DOHH2 (cell line): ENCODE data around the gene HK3.

Experiments used
- H3F3A ChIP-seq: fragments of 200-600 bp; sonication (generic), shearing (Covaris generic); 2 replicates; pipeline ENCODE4 v1.6.0; 2016; ENCODE audit warnings: antibody characterized with exemption, mild to moderate bottlenecking; ENCODE audit not compliant: control insufficient read depth, insufficient read depth
- H3K27ac ChIP-seq: fragments of 200-600 bp; sonication (generic); 2 replicates; pipeline ENCODE4 v1.5.1; 2014; ENCODE audit warnings: low read depth, mild to moderate bottlenecking, low read length, moderate library complexity
- H3K27me3 ChIP-seq: fragments of 200-600 bp; sonication (generic); 2 replicates; pipeline ENCODE4 v1.6.1; 2014; ENCODE audit warnings: mild to moderate bottlenecking, low read length, mixed read lengths; ENCODE audit not compliant: control insufficient read depth
- H3K36me3 ChIP-seq: fragments of 200-600 bp; sonication (generic); 2 replicates; pipeline ENCODE4 v1.6.1; 2014; ENCODE audit warnings: mild to moderate bottlenecking, low read length, moderate library complexity, mixed read lengths; ENCODE audit not compliant: control insufficient read depth
- H3K4me1 ChIP-seq: fragments of 200-600 bp; sonication (generic); 2 replicates; pipeline ENCODE4 v1.6.1; 2014; ENCODE audit warnings: mild to moderate bottlenecking, low read length, mixed read lengths; ENCODE audit not compliant: control insufficient read depth
- H3K4me2 ChIP-seq: fragments of 200-600 bp; sonication (generic); 2 replicates; pipeline ENCODE4 v1.6.0; 2014; ENCODE audit warnings: mild to moderate bottlenecking, low read length, moderate library complexity
- H3K4me3 ChIP-seq: fragments of 200-600 bp; sonication (generic); 2 replicates; pipeline ENCODE4 v1.5.1; 2014; ENCODE audit warnings: mild to moderate bottlenecking, low read length, mixed read lengths
- H3K79me2 ChIP-seq: fragments of 200-600 bp; sonication (generic); 2 replicates; pipeline ENCODE4 v1.6.1; 2014; ENCODE audit warnings: mild to moderate bottlenecking, low read length, mixed read lengths; ENCODE audit not compliant: control insufficient read depth
- H3K9me2 ChIP-seq: fragments of 200-600 bp; sonication (generic); replicated peaks from 2 replicates; pipeline ENCODE4 v1.6.1; 2014; ENCODE audit warnings: mild to moderate bottlenecking, low read length, mixed read lengths; ENCODE audit not compliant: control insufficient read depth
- H3K9me3 ChIP-seq: fragments of 200-600 bp; sonication (generic); 2 replicates; pipeline ENCODE4 v1.6.1; 2014; ENCODE audit warnings: antibody characterized with exemption, low read length, mixed read lengths; ENCODE audit not compliant: control insufficient read depth, insufficient read depth
- H4K20me1 ChIP-seq: fragments of 200-600 bp; sonication (generic); 2 replicates; pipeline ENCODE4 v1.6.0; 2014; ENCODE audit warnings: low read depth, mild to moderate bottlenecking, antibody characterized with exemption, low read length, moderate library complexity; ENCODE audit not compliant: control insufficient read depth, insufficient read depth
- CTCF ChIP-seq: fragments of 200-600 bp; sonication (generic); IDR thresholded peaks from one replicate; pipeline ENCODE4 v1.5.1; 2014; ENCODE audit warnings: antibody characterized with exemption, mild to moderate bottlenecking, low read depth, low read length; ENCODE audit not compliant: poor library complexity, severe bottlenecking
- EZH2phosphoT487 ChIP-seq: fragments of 200-600 bp; sonication (generic); IDR thresholded peaks from 2 replicates; pipeline ENCODE4 v1.6.1; 2017; ENCODE audit warnings: borderline replicate concordance, mild to moderate bottlenecking, antibody characterized with exemption, low read length, moderate library complexity, mixed read lengths

The HK3 gene

GRCh38 chr5:176866707-176867310, 32.3 kb downstream of the HK3 start:
- TF ChIP-seq EZH2phosphoT487 (no peak), CTCF (no peak)
- Histone ChIP-seq H3K79me2 (no peaks in the 10 kb centered on the region), H4K20me1 (no peaks in the 10 kb centered on the region), H3F3A (no peaks in the 10 kb centered on the region), H3K4me1 (no peaks in the 10 kb centered on the region; the same call in 1 of the 2 replicates), H3K36me3 (no peaks in the 10 kb centered on the region), H3K4me3 (no peak overlapping the region), H3K27ac (no peak overlapping the region), H3K4me2 (no peak overlapping the region), H3K9me3 (no peaks in the 10 kb centered on the region), H3K9me2 (no peaks in the 10 kb centered on the region), H3K27me3 (peaks cover 9% of the 10 kb centered on the region)

- Histone ChIP-seq H3K27me3 (peaks cover 9% of the 10 kb centered on the region), H3K4me2 (no peak overlapping the region), H3K4me1 (no peaks in the 10 kb centered on the region; the same call in 1 of the 2 replicates), H3K9me2 (no peaks in the 10 kb centered on the region), H3K4me3 (no peak overlapping the region), H3K79me2 (no peaks in the 10 kb centered on the region), H3K27ac (no peak overlapping the region), H3K36me3 (no peaks in the 10 kb centered on the region), H3F3A (no peaks in the 10 kb centered on the region), H3K9me3 (no peaks in the 10 kb centered on the region), H4K20me1 (no peaks in the 10 kb centered on the region)
- TF ChIP-seq EZH2phosphoT487 (no peak), CTCF (no peak)
These were observed 33.2 kb downstream of the HK3 start for GRCh38 chr5:176865964-176866363.

GRCh38 chr5:176864755-176865154, 34.4 kb downstream of the HK3 start:
- Histone ChIP-seq H3K9me3 (no peaks in the 10 kb centered on the region), H3K4me3 (no peak overlapping the region), H3K27me3 (peaks cover 9% of the 10 kb centered on the region), H3K4me1 (no peaks in the 10 kb centered on the region; the same call in 1 of the 2 replicates), H3F3A (no peaks in the 10 kb centered on the region), H3K9me2 (no peaks in the 10 kb centered on the region), H3K36me3 (no peaks in the 10 kb centered on the region), H3K4me2 (no peak overlapping the region), H3K27ac (no peak overlapping the region), H4K20me1 (no peaks in the 10 kb centered on the region), H3K79me2 (no peaks in the 10 kb centered on the region)
- no peak for TF ChIP-seq EZH2phosphoT487
- no peak for TF ChIP-seq CTCF

GRCh38 chr5:176863765-176864098, 35.4 kb downstream of the HK3 start:
- peaks cover 9% of the 10 kb centered on the region for H3K27me3 ChIP-seq
- no peaks in the 10 kb centered on the region; the same call in 1 of the 2 replicates for H3K4me1 ChIP-seq
- no peaks in the 10 kb centered on the region for H3K79me2 ChIP-seq
- H3K4me3 ChIP-seq, result no peak overlapping the region
- no peak overlapping the region for H3K4me2 ChIP-seq
- H3K36me3 ChIP-seq, result no peaks in the 10 kb centered on the region
- H3K9me2 ChIP-seq, result no peaks in the 10 kb centered on the region
- no peak overlapping the region for H3K27ac ChIP-seq
- TF ChIP-seq CTCF (no peak), EZH2phosphoT487 (no peak)
- no peaks in the 10 kb centered on the region for H3F3A ChIP-seq
- no peaks in the 10 kb centered on the region for H4K20me1 ChIP-seq
- H3K9me3 ChIP-seq, result no peaks in the 10 kb centered on the region
